Ovary (tissue), 9 donors: ENCODE data around the gene LBX1. TPM values are rescaled to one million over a fixed set of nuclear protein-coding genes. Genes with fewer than 3 reads are reported as not detected.
A peak's percentile ranks its signal among the peaks of the same experiment; 100 is the strongest.

Source experiments
- DNase-seq, 5 donors: peaks; one replicate each; pipeline ENCODE4 v3.0.0-alpha.2; 2019 to 2020
- H3K27ac ChIP-seq, 2 donors: fragments of 200-600 bp; one replicate each; pipeline versions ENCODE4 v1.5.1 to v1.8.0; 2019 to 2022
- H3K27me3 ChIP-seq: fragments of 200-600 bp; one replicate; pipeline ENCODE4 v1.8.0; 2022
- H3K36me3 ChIP-seq: fragments of 200-600 bp; sonication (generic); one replicate; pipeline ENCODE4 v1.5.1; 2019
- H3K4me1 ChIP-seq: one replicate; pipeline ENCODE4 v1.8.1; 2013; ENCODE audit warnings: mild to moderate bottlenecking, moderate library complexity; ENCODE audit not compliant: insufficient read depth
- H3K4me3 ChIP-seq: fragments of 200-600 bp; sonication (generic); one replicate; pipeline ENCODE4 v1.5.1; 2017
- H3K9me3 ChIP-seq, 2 donors: fragments of 200-600 bp in 1 of 2; sonication (generic) in 1 of 2; one replicate each; pipeline versions ENCODE4 v1.5.1 to v1.8.1; 2013 to 2019; ENCODE audit warnings: mild to moderate bottlenecking in 1 of 2, moderate library complexity in 1 of 2
- CTCF ChIP-seq, 3 donors: fragments of 450-650 bp in 2 of 3; fragments of 200-600 bp in 1 of 3; IDR thresholded peaks; one replicate each; pipeline versions ENCODE4 v1.5.1 to v1.8.0; 2016 to 2022; ENCODE audit warnings: antibody characterized with exemption in 3 of 3, mild to moderate bottlenecking in 1 of 3
- EP300 ChIP-seq: sonication (generic); formaldehyde crosslinking; IDR thresholded peaks from one replicate; pipeline ENCODE4 v1.6.1; 2017; ENCODE audit warnings: antibody characterized with exemption
- POLR2A ChIP-seq: fragments of 450-650 bp; IDR thresholded peaks from one replicate; pipeline ENCODE4 v1.6.1; 2017; ENCODE audit warnings: antibody characterized with exemption, mild to moderate bottlenecking, moderate library complexity
- WGBS, 3 donors: extraction: QIAGEN DNeasy Blood & Tissue Kit in 1 of 3; methylation state at CpG; one replicate each; pipeline versions ENCODE4 v1.1.5 to v1.1.7; 2013 to 2017; 5-methylcytosine and 5-hydroxymethylcytosine counted together
- intact Hi-C, 4 donors: fragments of 100-400 bp; cut with DNase I; formaldehyde crosslinking; loops; one replicate each; pipeline versions ENCODE4 v1.11.0 to v1.15.1; 2022 to 2023
- polyA plus RNA-seq, 2 donors: library from polyadenylated mRNA; stranded (reverse); fragments of 200-250 nt in 1 of 2; fragments of 350-450 nt in 1 of 2; fragmentation: Illumina TruSeq in 1 of 2; extraction: RNeasy Lipid Tissue Mini Kit (QIAGEN cat#74804) in 1 of 2; gene quantifications; one replicate each; pipeline ENCODE4 v1.2.3, GENCODE V29; 2013 to 2014
- total RNA-seq, 7 donors: library from RNA; depleted of rRNA in 2 of 7; stranded (reverse); fragments of >200 nt in 2 of 7; fragmentation: NEBNext Ultra II Directional in 3 of 7; extraction: Animal tissue kit (Norgen Biotek cat#: 25700) in 3 of 7; gene quantifications; one replicate each; pipeline versions ENCODE4 v1.1.0 to v1.2.4, GENCODE V29; 2016 to 2023
- donor health status: DM: no; HTN: no; CAD: no; lungs with moderate emphysema.
- donor health status: DM: no; HTN: no; CAD: no.
- donor health status: Bipolar disorder and iron deficiency.
- donor health status: DM: yes; HTN: yes; CAD: no.
- donor health status: DM: no; HTN: no; CAD: no.
- donor health status: DM: yes; HTN: yes; CAD: no.

Gene LBX1
- total and polyA plus RNA-seq, 9 donors: not detected

- intact Hi-C loops: no loop called here
- no peak overlapping the region for H3K4me3 ChIP-seq
- peaks cover 12% of the 10 kb centered on the region for H3K27me3 ChIP-seq
- H3K4me1 ChIP-seq: peaks cover 8% of the 10 kb centered on the region
- no peak for DNase-seq
- no peaks in the 10 kb centered on the region for H3K9me3 ChIP-seq
- no peak overlapping the region for H3K27ac ChIP-seq
- H3K36me3 ChIP-seq: no peaks in the 10 kb centered on the region
- 2 to 3% (median 2%) methylated on average over 23 to 34 of the region's 34 CpGs for WGBS, 3 donors
- TF ChIP-seq CTCF (IDR thresholded peaks at IDR 0.05) (no peak), POLR2A (no peak), EP300 (no peak)
Measured at GRCh38 chr10:101228966-101229265, 347 bp downstream of the LBX1 start.

DNA sequence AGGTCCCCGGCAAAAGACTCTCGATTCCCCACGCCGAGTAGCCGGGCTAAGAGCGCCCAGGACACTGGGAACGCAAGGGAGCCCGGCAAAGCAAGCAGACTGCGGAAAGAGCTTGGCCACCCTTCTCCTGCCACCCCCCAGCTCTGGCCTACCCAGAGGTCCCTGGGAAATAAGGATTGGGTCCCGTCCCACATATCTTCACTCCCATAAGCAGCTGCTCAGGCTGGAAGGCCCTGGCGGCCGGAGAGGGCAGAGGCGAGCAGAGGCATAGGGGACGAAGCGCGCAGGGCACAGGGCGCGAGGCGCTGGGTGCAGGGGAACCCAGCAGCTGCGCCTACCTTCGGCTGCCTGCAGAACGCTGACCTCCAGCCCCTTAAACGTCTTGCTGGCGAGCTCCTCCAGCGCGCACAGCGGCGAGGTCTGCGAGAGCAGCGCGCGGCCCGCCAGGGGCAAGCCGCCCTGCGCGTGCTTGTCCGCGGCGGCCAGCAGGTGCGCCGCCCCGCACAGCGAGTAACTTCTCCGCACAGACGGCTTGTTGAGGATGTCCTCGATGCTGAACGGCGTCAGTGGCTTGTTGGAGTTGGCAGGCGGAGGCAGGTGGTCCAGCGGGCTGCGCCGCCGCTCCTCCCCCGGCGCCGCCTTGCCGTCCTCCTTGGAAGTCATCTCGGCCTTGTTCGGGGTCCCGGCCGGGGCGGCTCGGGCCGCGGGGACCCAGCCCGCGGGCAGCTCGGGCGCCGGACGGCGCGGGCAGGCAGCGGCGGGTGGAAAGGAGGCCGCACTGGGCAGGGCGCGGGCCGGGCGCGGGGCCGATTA, 904 bp downstream of the LBX1 start:
- Histone ChIP-seq H3K4me1 (peaks cover 8% of the 10 kb centered on the region), H3K27me3 (peaks cover 12% of the 10 kb centered on the region), H3K27ac (no peak overlapping the region), H3K36me3 (no peaks in the 10 kb centered on the region), H3K4me3 (no peak overlapping the region), H3K9me3 (no peaks in the 10 kb centered on the region)
- intact Hi-C loops: no loop called here
- 3 to 5% (median 4%) methylated on average over 40 to 82 of the region's 82 CpGs for WGBS, 3 donors
- no peak for DNase-seq
- TF ChIP-seq POLR2A (no peak), CTCF (IDR thresholded peaks at IDR 0.05) (no peak), EP300 (no peak)

DNA sequence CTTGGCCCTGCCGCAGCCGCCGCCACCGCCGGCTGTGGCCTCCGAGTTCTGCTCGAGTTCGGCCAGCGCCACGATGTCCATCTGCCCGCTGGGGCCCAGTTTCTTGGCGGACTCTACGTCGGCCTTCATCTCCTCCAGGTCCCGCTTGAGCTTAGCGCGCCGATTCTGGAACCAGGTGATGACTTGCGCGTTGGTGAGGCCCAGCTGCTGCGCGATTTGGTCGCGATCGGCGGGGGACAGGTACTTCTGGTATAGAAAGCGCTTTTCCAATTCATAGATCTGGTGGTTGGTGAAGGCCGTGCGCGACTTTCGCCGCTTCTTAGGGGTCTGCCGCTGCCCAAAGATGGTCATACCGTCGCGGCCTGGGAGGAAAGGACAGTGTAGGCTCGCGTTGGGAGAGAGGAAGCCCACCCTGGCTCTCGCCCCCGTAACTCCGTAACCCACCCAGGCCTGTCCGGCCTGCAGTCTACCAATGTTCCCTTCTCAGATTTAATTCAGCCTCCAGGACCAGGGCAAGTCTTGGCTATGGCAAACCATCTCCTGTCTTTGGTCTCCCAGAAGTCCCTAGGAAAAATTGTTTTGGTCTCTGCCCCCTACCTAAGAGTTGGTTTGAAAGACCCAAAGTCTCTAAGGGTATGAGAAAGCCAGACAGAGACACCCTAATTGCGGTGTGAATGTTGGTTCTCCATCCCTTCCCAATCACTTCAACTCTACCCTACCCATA, 1.7 kb downstream of the LBX1 start:
- TF ChIP-seq EP300 (no peak), CTCF (IDR thresholded peaks at IDR 0.05) (no peak), POLR2A (no peak)
- peaks cover 12% of the 10 kb centered on the region for H3K27me3 ChIP-seq
- H3K9me3 ChIP-seq: no peaks in the 10 kb centered on the region
- intact Hi-C loops: no loop called here
- H3K4me3 ChIP-seq: no peak overlapping the region
- no peaks in the 10 kb centered on the region for H3K36me3 ChIP-seq
- 9 to 19% (median 11%) methylated on average over 33 to 43 of the region's 43 CpGs for WGBS, 3 donors
- H3K27ac ChIP-seq: no peak overlapping the region
- peaks cover 11% of the 10 kb centered on the region for H3K4me1 ChIP-seq
- DNase-seq: no peak

GRCh38 chr10:101226491-101227428, 2.5 kb downstream of the LBX1 start:
- DNase-seq: no peak
- Histone ChIP-seq H3K4me1 (peaks cover 11% of the 10 kb centered on the region), H3K27me3 (peaks cover 12% of the 10 kb centered on the region), H3K36me3 (no peaks in the 10 kb centered on the region), H3K4me3 (peak overlapping the region; percentile 13), H3K27ac (no peak overlapping the region), H3K9me3 (no peaks in the 10 kb centered on the region)
- intact Hi-C loops: no loop called here
- TF ChIP-seq POLR2A (no peak), CTCF (IDR thresholded peaks at IDR 0.05) (no peak), EP300 (no peak)
- whole genome bisulfite sequencing, 3 donors: 6 to 7% (median 6%) methylated on average over 55 to 67 of the region's 67 CpGs
